Activated CD8-positive, alpha-beta memory T cell treated with anti-CD3 and anti-CD28 coated beads for 1 hour (primary cell): ENCODE measurements around the gene RUNDC1.
"Not testable (repeated sequence)": the region's sequence is repeated elsewhere in the genome, so short reads cannot be mapped to it uniquely, and the experiment has no call there.

Experiments used
- DNase-seq, 2 donors: peaks; one replicate each; pipeline ENCODE4 v3.0.0-alpha.2; 2020; ENCODE audit warnings: low read depth in 1 of 2; ENCODE audit errors: extremely low read depth in 1 of 2

RUNDC1 gene

GRCh38 chr17:42989726-42990652 lies 9.6 kb downstream of the RUNDC1 start:
- no peak for DNase-seq

GRCh38 chr17:42991471-42991870 lies 11.1 kb downstream of the RUNDC1 start:
- DNase-seq = no peak

DNA sequence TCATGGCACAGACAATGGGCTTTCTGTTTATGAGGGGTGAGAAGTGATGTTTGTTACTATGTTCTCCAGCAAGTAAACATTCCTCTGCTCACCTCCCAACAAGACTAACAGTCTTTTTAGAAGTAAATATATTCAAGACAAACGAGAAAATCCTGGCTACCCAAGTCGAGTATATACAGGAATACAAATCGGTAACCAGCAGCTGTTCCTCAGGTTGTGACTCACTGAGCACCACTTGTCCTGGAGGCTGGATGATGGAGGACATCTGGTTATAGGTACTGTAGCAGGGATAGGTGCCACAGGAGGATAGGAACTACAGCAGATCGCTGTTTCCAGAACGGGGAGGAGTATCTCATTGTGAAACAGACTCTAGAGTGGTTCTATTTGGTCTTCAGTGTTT lies 12.5 kb downstream of the RUNDC1 start:
- no peak for DNase-seq

DNA sequence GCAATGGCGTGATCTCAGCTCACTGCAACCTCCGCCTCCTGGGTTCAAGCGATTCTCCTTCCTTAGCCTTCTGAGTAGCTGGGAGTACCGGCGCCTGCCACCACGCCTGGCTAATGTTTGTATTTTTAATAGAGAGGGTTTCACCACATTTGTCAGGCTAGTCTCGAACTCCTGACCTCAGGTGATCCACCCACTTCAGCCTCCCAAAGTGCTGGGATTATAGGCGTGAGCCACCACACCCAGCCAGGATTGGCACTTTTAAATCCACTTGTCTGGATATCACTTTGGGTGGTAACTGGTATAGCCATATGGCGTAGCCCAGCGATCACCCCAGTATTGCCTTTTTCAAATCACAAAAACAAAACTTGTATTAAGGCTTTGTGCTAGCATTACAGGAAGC lies 13.5 kb downstream of the RUNDC1 start:
- not testable (repeated sequence) for DNase-seq

- DNase-seq = no peak
Measured at GRCh38 chr17:42997390-42997983, 17.1 kb downstream of the RUNDC1 start.

GRCh38 chr17:42997984-42998938 lies 17.9 kb downstream of the RUNDC1 start, which contains the start of gene RPL27:
RPL27 (plus strand) TSS chr17:42998419; CDS start chr17:42998751, 332 bp downstream.
- peak; percentile 94 for DNase-seq

DNA sequence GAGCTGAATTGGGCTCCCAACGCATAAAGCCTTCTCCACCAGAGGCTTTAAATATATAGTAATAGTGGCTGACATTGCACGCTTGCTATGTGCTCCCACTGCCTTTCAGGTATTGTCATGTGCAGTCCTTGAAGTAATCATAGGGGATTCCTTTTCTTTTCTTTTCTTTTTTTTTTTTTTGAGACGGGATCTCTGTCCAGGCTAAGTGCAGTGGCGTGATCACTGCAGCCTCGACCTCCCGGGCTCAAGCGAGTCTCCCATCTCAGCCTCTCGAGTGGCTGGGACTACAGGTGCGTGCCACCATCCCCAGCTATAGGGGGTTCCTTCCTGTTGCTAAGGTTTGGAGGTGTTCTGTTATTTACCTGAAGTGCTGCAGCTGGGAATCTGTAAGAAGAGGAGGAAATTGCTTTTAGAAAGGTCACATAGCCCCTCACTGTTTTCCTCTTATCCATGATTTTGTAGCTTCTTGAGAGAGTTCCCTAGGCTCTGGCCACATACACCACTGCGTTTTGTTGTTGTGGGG lies 18.7 kb downstream of the RUNDC1 start:
- DNase-seq = no peak

DNA sequence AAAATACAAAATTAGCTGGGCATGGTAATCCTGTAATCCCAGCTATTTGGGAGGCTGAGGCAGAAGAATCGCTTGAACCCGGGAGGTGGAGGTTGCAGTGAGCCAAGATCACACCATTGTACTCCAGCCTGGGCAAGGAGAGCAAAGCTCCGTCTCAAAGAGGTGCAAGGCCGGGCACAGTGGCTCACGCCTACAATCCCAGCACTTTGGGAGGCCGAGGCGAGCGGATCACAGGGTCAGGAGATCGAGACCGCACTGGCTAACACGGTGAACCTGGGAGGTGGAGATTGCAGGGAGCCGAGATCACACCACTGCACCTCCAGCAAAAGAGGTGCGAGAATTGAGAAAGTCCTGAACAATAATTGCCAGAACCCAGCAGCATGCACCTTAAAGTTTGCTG lies 20.5 kb downstream of the RUNDC1 start:
- DNase-seq = not testable (repeated sequence)

DNA sequence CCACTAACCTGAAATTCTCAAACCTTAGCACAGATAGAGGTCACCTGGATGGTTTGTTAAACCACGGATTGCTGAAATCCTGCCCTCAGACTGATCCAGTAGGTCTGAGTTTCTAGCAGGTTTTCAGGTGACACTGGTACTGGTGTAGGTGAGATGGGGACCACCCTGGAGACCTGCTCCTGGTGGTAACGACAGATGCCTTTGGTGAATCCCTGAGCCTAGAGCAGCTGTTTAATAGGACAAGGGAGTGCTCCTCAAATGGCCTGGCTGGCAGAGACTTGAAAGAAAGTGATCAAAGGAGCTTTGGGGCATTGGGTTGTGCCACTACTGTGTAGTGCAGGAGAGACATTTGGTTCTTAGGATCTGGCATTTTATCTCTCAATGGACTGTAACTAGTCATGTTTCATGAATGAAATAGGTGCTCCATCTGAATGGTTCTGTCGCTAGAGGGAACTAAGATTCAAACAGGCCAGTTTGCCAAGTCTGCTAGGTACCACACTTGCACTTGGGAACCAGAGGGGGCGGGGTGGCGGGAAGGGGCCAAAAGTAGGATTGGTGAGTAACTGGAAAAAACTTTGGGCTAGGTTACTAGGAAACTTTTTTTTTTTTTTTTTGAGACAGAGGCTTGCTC lies 23.3 kb downstream of the RUNDC1 start:
- DNase-seq = no peak

DNA sequence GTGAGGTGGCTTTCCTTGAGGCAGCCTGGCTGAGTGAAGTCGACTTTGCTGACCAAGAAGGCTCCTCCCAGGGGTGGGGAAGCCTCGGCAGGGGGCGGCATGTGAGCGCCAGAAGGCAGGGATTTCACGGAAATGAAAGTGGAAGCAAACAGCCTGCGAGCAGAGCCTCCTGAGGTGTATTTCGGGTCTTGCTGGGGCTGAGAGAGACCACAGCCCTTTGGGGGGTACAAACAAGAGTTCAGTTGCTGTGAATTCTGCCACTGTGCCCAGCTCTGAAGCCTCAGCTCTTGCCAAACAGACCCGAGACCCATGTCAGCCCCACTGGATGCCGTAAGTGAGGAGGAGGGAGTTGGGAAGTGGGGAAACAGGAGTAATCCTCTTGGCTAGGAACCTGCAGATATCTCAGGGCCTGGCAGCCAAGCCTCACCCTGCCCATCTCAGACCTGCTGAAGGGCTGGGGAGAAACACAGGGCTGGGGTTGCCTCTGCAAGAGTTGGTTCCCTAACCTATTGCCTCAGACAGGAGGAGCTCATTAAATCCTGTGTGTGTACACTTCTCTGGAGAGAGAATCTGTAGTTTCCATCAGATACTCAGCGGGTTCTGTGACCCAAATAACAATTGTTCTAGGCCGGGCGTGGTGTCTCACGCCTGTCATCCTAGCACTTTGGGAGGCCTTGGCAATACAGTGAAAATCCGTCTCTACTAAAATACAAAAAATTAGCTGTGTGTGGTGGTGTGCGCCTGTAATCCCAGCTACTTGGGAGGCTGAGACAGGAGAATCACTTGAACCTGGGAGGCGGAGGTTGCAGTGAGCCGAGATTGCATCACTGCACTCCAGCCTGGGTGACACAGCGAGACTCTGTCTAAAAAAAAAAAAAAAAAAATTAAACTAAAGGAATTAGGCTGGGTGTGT lies 26.5 kb downstream of the RUNDC1 start, which contains the start of gene IFI35:
Gene IFI35 (plus strand): TSS at position 146 of the 913 bp plus-strand sequence. CDS start 164 bp downstream, at position 310.
- DNase-seq = peak; percentile 51 to 74

GRCh38 chr17:43010667-43011308 lies 30.4 kb downstream of the RUNDC1 start:
- DNase-seq = no peak

DNA sequence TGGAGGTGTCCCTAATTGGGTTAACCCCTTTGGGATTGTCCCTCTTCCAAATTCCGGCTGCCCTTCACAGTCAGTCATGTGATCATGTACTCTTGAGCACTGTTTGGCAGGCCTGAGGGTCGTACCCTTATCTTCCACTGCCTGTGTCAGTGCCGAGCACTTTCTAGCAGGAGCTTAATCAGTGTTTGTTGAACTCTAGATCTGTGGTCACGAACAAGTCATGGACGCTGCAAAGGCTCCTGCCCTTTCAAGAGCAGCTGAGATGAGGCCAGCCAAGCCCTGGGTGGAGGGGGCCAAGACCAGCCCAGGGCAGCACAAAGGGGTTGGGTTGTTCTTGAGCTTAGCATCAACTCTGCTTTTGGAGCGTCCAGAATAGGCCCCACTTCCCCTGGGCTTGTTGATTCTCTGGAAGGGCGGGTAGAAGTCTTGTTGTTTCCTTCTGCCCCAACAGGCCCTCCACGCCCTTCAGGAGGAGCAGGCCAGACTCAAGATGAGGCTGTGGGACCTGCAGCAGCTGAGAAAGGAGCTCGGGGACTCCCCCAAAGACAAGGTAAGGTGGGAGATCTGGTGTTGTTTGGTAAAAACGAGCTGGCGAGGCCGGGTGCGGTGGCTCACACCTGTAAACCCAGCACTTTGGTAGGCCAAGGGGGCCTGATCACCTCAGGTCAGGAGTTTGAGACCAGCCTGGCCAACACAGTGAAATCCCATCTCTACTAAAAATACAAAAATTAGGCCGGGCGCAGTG lies 31.5 kb downstream of the RUNDC1 start:
- DNase-seq = no peak

DNA sequence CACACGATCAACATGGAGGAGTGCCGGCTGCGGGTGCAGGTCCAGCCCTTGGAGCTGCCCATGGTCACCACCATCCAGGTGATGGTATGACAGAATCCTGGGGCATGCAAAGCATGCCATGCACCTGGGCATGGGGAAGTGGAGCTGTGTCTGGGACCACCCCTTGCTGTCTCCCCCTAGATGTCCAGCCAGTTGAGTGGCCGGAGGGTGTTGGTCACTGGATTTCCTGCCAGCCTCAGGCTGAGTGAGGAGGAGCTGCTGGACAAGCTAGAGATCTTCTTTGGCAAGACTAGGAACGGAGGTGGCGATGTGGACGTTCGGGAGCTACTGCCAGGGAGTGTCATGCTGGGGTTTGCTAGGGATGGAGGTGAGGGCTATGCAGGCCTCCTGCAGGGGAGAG lies 32.9 kb downstream of the RUNDC1 start:
- no peak for DNase-seq

GRCh38 chr17:43014020-43014648 lies 33.8 kb downstream of the RUNDC1 start:
- DNase-seq = no peak

- no peak for DNase-seq
Measured at GRCh38 chr17:43014649-43015542, 34.5 kb downstream of the RUNDC1 start.

DNA sequence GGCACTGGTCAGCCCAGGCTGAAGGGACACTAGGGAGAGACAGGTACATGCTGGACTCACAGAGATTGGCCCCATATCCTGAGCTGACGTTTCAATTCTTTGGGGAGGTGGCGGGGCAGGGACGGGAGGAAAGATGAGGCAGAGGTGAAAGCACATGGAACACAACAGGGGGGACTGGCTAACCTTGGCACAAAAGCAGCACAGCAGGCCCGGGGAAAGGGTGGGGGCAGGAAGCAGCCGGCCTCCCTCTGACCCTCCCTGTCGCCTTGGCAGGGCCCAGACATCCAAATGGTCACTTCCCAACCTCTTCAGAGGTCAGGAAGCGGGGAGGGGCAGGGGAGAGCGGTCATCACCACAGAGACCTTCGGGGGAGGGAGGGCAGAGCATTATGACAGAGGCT lies 35.2 kb downstream of the RUNDC1 start:
- no peak for DNase-seq
